SHP77 treated with DMSO at 0.1 percent for 48 hours (cell line): ENCODE results near the gene SEPTIN10.
"Not testable (repeated sequence)": the region's sequence is repeated elsewhere in the genome, so short reads cannot be mapped to it uniquely, and the experiment has no call there.

ENCODE experiments used
- DNase-seq: peaks from one replicate; lab custom pipeline; 2025; lab: John Stamatoyannopoulos, UW

The SEPTIN10 gene

GRCh38 chr2:109633284-109633961, 19.7 kb upstream of the SEPTIN10 start:
- DNase-seq = no peak

- DNase-seq = no peak
Observed at GRCh38 chr2:109632158-109632789, 18.5 kb upstream of the SEPTIN10 start.

GRCh38 chr2:109631741-109632140, 18.0 kb upstream of the SEPTIN10 start:
- no peak for DNase-seq

- no peak for DNase-seq
Observed at GRCh38 chr2:109630441-109631430, 17.0 kb upstream of the SEPTIN10 start.

GRCh38 chr2:109629867-109630266, 16.1 kb upstream of the SEPTIN10 start:
- no peak for DNase-seq

- not testable (repeated sequence) for DNase-seq
Observed at GRCh38 chr2:109628321-109628720, 14.6 kb upstream of the SEPTIN10 start.

GRCh38 chr2:109624339-109624738, 10.6 kb upstream of the SEPTIN10 start:
- DNase-seq = no peak

GRCh38 chr2:109623923-109624322, 10.2 kb upstream of the SEPTIN10 start:
- DNase-seq = no peak

GRCh38 chr2:109623297-109623696, 9.5 kb upstream of the SEPTIN10 start:
- DNase-seq = no peak

- DNase-seq = no peak
Observed at GRCh38 chr2:109619032-109619615, 5.4 kb upstream of the SEPTIN10 start.

GRCh38 chr2:109616184-109616583, 2.4 kb upstream of the SEPTIN10 start:
- no peak for DNase-seq

- no peak for DNase-seq
Observed at GRCh38 chr2:109615637-109616144, 1.9 kb upstream of the SEPTIN10 start.

GRCh38 chr2:109614715-109615636, 1.2 kb upstream of the SEPTIN10 start:
- no peak for DNase-seq

GRCh38 chr2:109613081-109613921, 465 bp downstream of the SEPTIN10 start:
- DNase-seq = no peak

GRCh38 chr2:109611467-109612095, 2.2 kb downstream of the SEPTIN10 start:
- no peak for DNase-seq

GRCh38 chr2:109609352-109610024, 4.3 kb downstream of the SEPTIN10 start:
- no peak for DNase-seq

GRCh38 chr2:109607766-109608165, 6.0 kb downstream of the SEPTIN10 start:
- DNase-seq = no peak

GRCh38 chr2:109604597-109604996, 9.2 kb downstream of the SEPTIN10 start:
- no peak for DNase-seq

- no peak for DNase-seq
Observed at GRCh38 chr2:109602617-109603188, 11.1 kb downstream of the SEPTIN10 start.
